ENCODE data around the gene PNPLA4. TPM values are rescaled to one million over a fixed set of nuclear protein-coding genes. Genes with fewer than 3 reads are reported as not detected.

The PNPLA4 gene
- total and polyA plus RNA-seq, 2 donors (not counting 1 experiment from before 2014, with no cell fraction given) = 11.4 to 15.0 TPM

DNA sequence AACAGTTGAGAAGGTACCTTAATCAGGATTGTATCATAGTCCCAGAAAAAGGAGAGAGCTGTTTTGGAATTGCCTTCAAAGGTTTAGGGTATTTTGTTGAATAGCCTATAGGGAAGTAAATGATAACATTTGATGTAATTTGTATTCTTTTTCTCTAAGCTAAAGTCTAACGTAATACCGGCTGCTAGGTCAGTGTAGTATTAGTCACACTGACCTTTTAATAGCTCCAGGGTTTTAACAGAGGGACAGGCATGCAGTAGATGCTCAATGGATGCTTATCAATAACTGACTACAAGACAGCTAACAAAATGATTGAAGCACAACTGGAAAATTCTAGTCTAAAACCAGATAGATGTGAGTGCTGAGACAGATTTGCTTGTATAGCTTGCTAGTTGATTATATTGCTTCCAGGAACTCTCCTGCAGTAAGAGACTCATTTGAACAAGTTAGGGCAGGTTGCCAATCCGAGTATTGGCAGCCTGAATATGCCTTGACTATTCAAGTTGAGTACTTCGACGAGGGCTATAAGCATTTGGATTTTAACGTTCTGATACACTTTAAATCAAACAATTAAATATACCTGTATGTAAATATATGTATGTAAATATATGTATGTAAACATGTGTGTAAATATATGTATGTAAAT lies 16.5 kb upstream of the PNPLA4 start:
- Histone ChIP-seq H3K9ac (ENCODE audit: insufficient read depth, low read length) (no peak overlapping the region), H3K27me3 (ENCODE audit: control insufficient read depth, insufficient read depth, low read length) (no peaks in the 10 kb centered on the region), H3K27ac (ENCODE audit: insufficient read depth, low read length) (no peak overlapping the region), H3K9me3 (ENCODE audit: control insufficient read depth, insufficient read depth, low read depth, low read length) (no peaks in the 10 kb centered on the region), H3K4me1 (ENCODE audit: control insufficient read depth, extremely low read depth, insufficient read depth, low read length) (no peaks in the 10 kb centered on the region), H3K79me2 (ENCODE audit: control insufficient read depth, insufficient read depth, low read length) (no peaks in the 10 kb centered on the region), H3K36me3 (ENCODE audit: control insufficient read depth, insufficient read depth, low read length) (no peaks in the 10 kb centered on the region), H3K4me3 (replicated peaks in 1 of 4; ENCODE audit: control extremely low read depth in 1 of 4, insufficient read depth in 1 of 4, low read depth in 3 of 4, low read length in 4 of 4) (no peak overlapping the region), H3K4me2 (ENCODE audit: extremely low read depth, insufficient read depth, low read length) (no peak overlapping the region), H4K20me1 (ENCODE audit: control insufficient read depth, extremely low read depth, insufficient read depth, low read length) (no peaks in the 10 kb centered on the region), H2AFZ (ENCODE audit: low read length) (no peak overlapping the region)
- TF ChIP-seq, protein P1, sequence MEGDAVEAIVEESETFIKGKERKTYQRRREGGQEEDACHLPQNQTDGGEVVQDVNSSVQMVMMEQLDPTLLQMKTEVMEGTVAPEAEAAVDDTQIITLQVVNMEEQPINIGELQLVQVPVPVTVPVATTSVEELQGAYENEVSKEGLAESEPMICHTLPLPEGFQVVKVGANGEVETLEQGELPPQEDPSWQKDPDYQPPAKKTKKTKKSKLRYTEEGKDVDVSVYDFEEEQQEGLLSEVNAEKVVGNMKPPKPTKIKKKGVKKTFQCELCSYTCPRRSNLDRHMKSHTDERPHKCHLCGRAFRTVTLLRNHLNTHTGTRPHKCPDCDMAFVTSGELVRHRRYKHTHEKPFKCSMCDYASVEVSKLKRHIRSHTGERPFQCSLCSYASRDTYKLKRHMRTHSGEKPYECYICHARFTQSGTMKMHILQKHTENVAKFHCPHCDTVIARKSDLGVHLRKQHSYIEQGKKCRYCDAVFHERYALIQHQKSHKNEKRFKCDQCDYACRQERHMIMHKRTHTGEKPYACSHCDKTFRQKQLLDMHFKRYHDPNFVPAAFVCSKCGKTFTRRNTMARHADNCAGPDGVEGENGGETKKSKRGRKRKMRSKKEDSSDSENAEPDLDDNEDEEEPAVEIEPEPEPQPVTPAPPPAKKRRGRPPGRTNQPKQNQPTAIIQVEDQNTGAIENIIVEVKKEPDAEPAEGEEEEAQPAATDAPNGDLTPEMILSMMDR (conservative IDR thresholded peaks at IDR 0.05 in 1 of 2, IDR thresholded peaks at IDR 0.05 in 1 of 2; ENCODE audit: low read depth in 1 of 2, low read length in 2 of 2) = no peak
- no peak for TF ChIP-seq EZH2 (IDR thresholded peaks at IDR 0.05; ENCODE audit: low read length, missing control alignments)
- peak in 1 of 2 donors; percentile 2 for DNase-seq (ENCODE audit: low read depth in 2 of 2)

GRCh38 chrX:7941390-7942042 lies 14.3 kb upstream of the PNPLA4 start:
- H3K9me3 ChIP-seq (ENCODE audit: control insufficient read depth, insufficient read depth, low read depth, low read length) = no peaks in the 10 kb centered on the region
- no peaks in the 10 kb centered on the region for H3K36me3 ChIP-seq (ENCODE audit: control insufficient read depth, insufficient read depth, low read length)
- H4K20me1 ChIP-seq (ENCODE audit: control insufficient read depth, extremely low read depth, insufficient read depth, low read length) = no peaks in the 10 kb centered on the region
- H3K9ac ChIP-seq (ENCODE audit: insufficient read depth, low read length) = no peak overlapping the region
- peak; percentile 5 to 12 for DNase-seq (ENCODE audit: low read depth in 2 of 2)
- no peaks in the 10 kb centered on the region for H3K4me1 ChIP-seq (ENCODE audit: control insufficient read depth, extremely low read depth, insufficient read depth, low read length)
- H3K4me2 ChIP-seq (ENCODE audit: extremely low read depth, insufficient read depth, low read length) = no peak overlapping the region
- TF ChIP-seq, protein P1 (conservative IDR thresholded peaks at IDR 0.05 in 1 of 2, IDR thresholded peaks at IDR 0.05 in 1 of 2; ENCODE audit: low read depth in 1 of 2, low read length in 2 of 2) = peak; percentile 22 to 40
- TF ChIP-seq EZH2 (IDR thresholded peaks at IDR 0.05; ENCODE audit: low read length, missing control alignments) = no peak
- no peak overlapping the region for H3K27ac ChIP-seq (ENCODE audit: insufficient read depth, low read length)
- H2AFZ ChIP-seq (ENCODE audit: low read length) = no peak overlapping the region
- H3K79me2 ChIP-seq (ENCODE audit: control insufficient read depth, insufficient read depth, low read length) = no peaks in the 10 kb centered on the region
- no peaks in the 10 kb centered on the region for H3K27me3 ChIP-seq (ENCODE audit: control insufficient read depth, insufficient read depth, low read length)
- no peak overlapping the region for H3K4me3 ChIP-seq (replicated peaks in 1 of 4; ENCODE audit: control extremely low read depth in 1 of 4, insufficient read depth in 1 of 4, low read depth in 3 of 4, low read length in 4 of 4)

DNA sequence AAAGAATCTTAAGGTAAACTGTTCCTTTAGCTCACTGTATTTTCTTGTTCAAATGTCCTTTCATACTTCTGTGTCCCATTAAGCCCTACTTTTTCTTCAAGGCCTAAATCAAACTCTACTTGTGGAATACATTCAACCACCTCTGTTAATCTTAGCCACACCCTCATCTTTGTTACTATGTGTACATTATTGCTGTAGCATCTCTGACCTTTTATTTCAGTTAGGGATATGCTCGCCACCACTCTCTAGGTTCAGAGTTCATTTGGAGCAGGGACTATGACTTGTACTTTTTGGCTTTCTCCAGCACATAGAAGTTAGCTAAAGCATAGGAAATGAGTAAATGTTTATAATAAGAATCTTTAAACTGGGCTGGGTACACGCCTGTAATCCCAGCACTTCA lies 6.8 kb upstream of the PNPLA4 start:
- H3K4me2 ChIP-seq (ENCODE audit: extremely low read depth, insufficient read depth, low read length) = no peak overlapping the region
- no peaks in the 10 kb centered on the region for H3K9me3 ChIP-seq (ENCODE audit: control insufficient read depth, insufficient read depth, low read depth, low read length)
- no peak overlapping the region for H2AFZ ChIP-seq (ENCODE audit: low read length)
- no peaks in the 10 kb centered on the region for H4K20me1 ChIP-seq (ENCODE audit: control insufficient read depth, extremely low read depth, insufficient read depth, low read length)
- no peak overlapping the region for H3K9ac ChIP-seq (ENCODE audit: insufficient read depth, low read length)
- no peaks in the 10 kb centered on the region for H3K36me3 ChIP-seq (ENCODE audit: control insufficient read depth, insufficient read depth, low read length)
- H3K27me3 ChIP-seq (ENCODE audit: control insufficient read depth, insufficient read depth, low read length) = no peaks in the 10 kb centered on the region
- H3K27ac ChIP-seq (ENCODE audit: insufficient read depth, low read length) = no peak overlapping the region
- TF ChIP-seq, protein P1 (conservative IDR thresholded peaks at IDR 0.05 in 1 of 2, IDR thresholded peaks at IDR 0.05 in 1 of 2; ENCODE audit: low read depth in 1 of 2, low read length in 2 of 2) = no peak
- no peak for TF ChIP-seq EZH2 (IDR thresholded peaks at IDR 0.05; ENCODE audit: low read length, missing control alignments)
- H3K4me3 ChIP-seq (replicated peaks in 1 of 4; ENCODE audit: control extremely low read depth in 1 of 4, insufficient read depth in 1 of 4, low read depth in 3 of 4, low read length in 4 of 4) = no peak overlapping the region
- H3K4me1 ChIP-seq (ENCODE audit: control insufficient read depth, extremely low read depth, insufficient read depth, low read length) = no peaks in the 10 kb centered on the region
- no peaks in the 10 kb centered on the region for H3K79me2 ChIP-seq (ENCODE audit: control insufficient read depth, insufficient read depth, low read length)
- DNase-seq (ENCODE audit: low read depth in 2 of 2) = no peak
